Measurements from ENCODE around the gene TBC1D22B. TPM values are rescaled to one million over a fixed set of nuclear protein-coding genes. Genes with fewer than 3 reads are reported as not detected.
"Not testable (repeated sequence)": the region's sequence is repeated elsewhere in the genome, so short reads cannot be mapped to it uniquely, and the experiment has no call there.

The TBC1D22B gene
- total RNA-seq, 1 experiment from 2014 or later = 9.1 TPM

GRCh38 chr6:37332894-37333293, 75.3 kb downstream of the TBC1D22B start:
- no peaks in the 10 kb centered on the region for H4K20me1 ChIP-seq (ENCODE audit: low read length)
- no peaks in the 10 kb centered on the region for H3K27me3 ChIP-seq (ENCODE audit: low read length)
- no peak overlapping the region for H2AFZ ChIP-seq (ENCODE audit: low read length)
- no peak for DNase-seq
- POLR2A ChIA-PET (ENCODE audit: unreplicated experiment) = no interaction called here
- no peaks in the 10 kb centered on the region for H3K4me1 ChIP-seq (ENCODE audit: insufficient read depth, low read length)
- no TSS peak for BruUV-seq (replicated peaks)
- no peaks in the 10 kb centered on the region for H3K9me2 ChIP-seq (replicated peaks; ENCODE audit: low read length)
- H3K36me3 ChIP-seq (ENCODE audit: low read depth, low read length) = peaks cover 6% of the 10 kb centered on the region; the same call in 1 of the 2 replicates
- TF ChIP-seq EZH2phosphoT487 (IDR thresholded peaks at IDR 0.05; ENCODE audit: borderline replicate concordance, low read length) (no peak), CTCF (conservative IDR thresholded peaks at IDR 0.05; ENCODE audit: low read depth, low read length) (no peak), EZH2 (IDR thresholded peaks at IDR 0.05; ENCODE audit: low read length, unreplicated experiment) (no peak)
- CTCF ChIA-PET = no interaction called here
- no peak overlapping the region for H3K9ac ChIP-seq (ENCODE audit: low read length)
- H3F3A ChIP-seq (ENCODE audit: low read length, unreplicated experiment) = no peaks in the 10 kb centered on the region
- H3K79me2 ChIP-seq (ENCODE audit: low read length) = no peaks in the 10 kb centered on the region
- ATAC-seq = no peak
- H3K4me3 ChIP-seq (ENCODE audit: low read length) = no peak overlapping the region
- intact Hi-C loops (cut with micrococcal nuclease) = no loop called here
- no peaks in the 10 kb centered on the region for H3K9me3 ChIP-seq (ENCODE audit: low read length)
- H3K4me2 ChIP-seq (ENCODE audit: low read length) = no peak overlapping the region
- H3K27ac ChIP-seq (ENCODE audit: low read length) = no peak overlapping the region

- Histone ChIP-seq H3F3A (ENCODE audit: low read length, unreplicated experiment) (no peaks in the 10 kb centered on the region), H3K4me1 (ENCODE audit: insufficient read depth, low read length) (no peaks in the 10 kb centered on the region), H3K9me2 (replicated peaks; ENCODE audit: low read length) (no peaks in the 10 kb centered on the region), H3K4me3 (ENCODE audit: low read length) (no peak overlapping the region), H3K9ac (ENCODE audit: low read length) (no peak overlapping the region), H3K36me3 (ENCODE audit: low read depth, low read length) (peaks cover 6% of the 10 kb centered on the region; the same call in 1 of the 2 replicates), H3K4me2 (ENCODE audit: low read length) (no peak overlapping the region), H3K79me2 (ENCODE audit: low read length) (no peaks in the 10 kb centered on the region), H4K20me1 (ENCODE audit: low read length) (no peaks in the 10 kb centered on the region), H3K27ac (ENCODE audit: low read length) (no peak overlapping the region), H3K27me3 (ENCODE audit: low read length) (no peaks in the 10 kb centered on the region), H2AFZ (ENCODE audit: low read length) (no peak overlapping the region), H3K9me3 (ENCODE audit: low read length) (no peaks in the 10 kb centered on the region)
- no peak for TF ChIP-seq CTCF (conservative IDR thresholded peaks at IDR 0.05; ENCODE audit: low read depth, low read length)
- TF ChIP-seq EZH2 (IDR thresholded peaks at IDR 0.05; ENCODE audit: low read length, unreplicated experiment) = no peak
- TF ChIP-seq EZH2phosphoT487 (IDR thresholded peaks at IDR 0.05; ENCODE audit: borderline replicate concordance, low read length) = no peak
- ATAC-seq (no peak), DNase-seq (no peak)
- intact Hi-C loops (cut with micrococcal nuclease) = no loop called here
- CTCF ChIA-PET = no interaction called here
- no TSS peak for BruUV-seq (replicated peaks)
- POLR2A ChIA-PET (ENCODE audit: unreplicated experiment) = no interaction called here
Measured at GRCh38 chr6:37334047-37334446, 76.5 kb downstream of the TBC1D22B start.

GRCh38 chr6:37338317-37338716, 80.7 kb downstream of the TBC1D22B start:
- POLR2A ChIA-PET (ENCODE audit: unreplicated experiment) = interaction anchor here (0.6 kb wide), 1 partner anchor 43 kb away, joined by 3 read pairs; no protein-coding TSS in a partner anchor
- ATAC-seq = not testable (repeated sequence)

More at GRCh38 chr6:37338317-37338716, 80.7 kb downstream of the TBC1D22B start:
- H3K4me3 ChIP-seq (ENCODE audit: low read length); H3K27ac ChIP-seq (ENCODE audit: low read length); H3K9ac ChIP-seq (ENCODE audit: low read length); H3K4me2 ChIP-seq (ENCODE audit: low read length); H3K27me3 ChIP-seq (ENCODE audit: low read length); H3K9me3 ChIP-seq (ENCODE audit: low read length); H4K20me1 ChIP-seq (ENCODE audit: low read length); BruUV-seq (replicated peaks); DNase-seq; H3F3A ChIP-seq (ENCODE audit: low read length, unreplicated experiment); H2AFZ ChIP-seq (ENCODE audit: low read length); H3K9me2 ChIP-seq (replicated peaks; ENCODE audit: low read length); H3K79me2 ChIP-seq (ENCODE audit: low read length); H3K36me3 ChIP-seq (ENCODE audit: low read depth, low read length); CTCF ChIA-PET: not testable (repeated sequence)
- intact Hi-C loops (cut with micrococcal nuclease) = loop anchor here (2.0 kb wide), 1 partner anchor 14 kb away; no protein-coding TSS in a partner anchor
- H3K4me1 ChIP-seq (ENCODE audit: insufficient read depth, low read length) = peaks cover 19% of the 10 kb centered on the region

All from PC-3 (cell line).